ENCODE results near the gene PSMG3.

PSMG3 gene

GRCh38 chr7:1578513-1578912 is 8.7 kb upstream of the PSMG3 start:
- no peak for FAIRE-seq

GRCh38 chr7:1576521-1577253 is 6.9 kb upstream of the PSMG3 start:
- no peak for FAIRE-seq

GRCh38 chr7:1575809-1576208 is 6.0 kb upstream of the PSMG3 start:
- FAIRE-seq = no peak

GRCh38 chr7:1572111-1572822 is 2.4 kb upstream of the PSMG3 start:
- FAIRE-seq = no peak

- no peak for FAIRE-seq
Measured at GRCh38 chr7:1569440-1569832, 396 bp downstream of the PSMG3 start.

- no peak for FAIRE-seq
Measured at GRCh38 chr7:1569016-1569415, 816 bp downstream of the PSMG3 start.

- FAIRE-seq = no peak
Measured at GRCh38 chr7:1567896-1568510, 1.8 kb downstream of the PSMG3 start.

GRCh38 chr7:1567049-1567771 is 2.6 kb downstream of the PSMG3 start:
- no peak for FAIRE-seq

- no peak for FAIRE-seq
Measured at GRCh38 chr7:1566687-1567048, 3.2 kb downstream of the PSMG3 start.

GRCh38 chr7:1564603-1565022 is 5.2 kb downstream of the PSMG3 start:
- FAIRE-seq = no peak

- FAIRE-seq = no peak
Measured at GRCh38 chr7:1563981-1564602, 5.7 kb downstream of the PSMG3 start.

- no peak for FAIRE-seq
Measured at GRCh38 chr7:1562597-1563051, 7.2 kb downstream of the PSMG3 start.

GRCh38 chr7:1562116-1562515 is 7.7 kb downstream of the PSMG3 start:
- FAIRE-seq = no peak

- FAIRE-seq = no peak
Measured at GRCh38 chr7:1561036-1561940, 8.5 kb downstream of the PSMG3 start.

GRCh38 chr7:1560620-1561031 is 9.2 kb downstream of the PSMG3 start:
- no peak for FAIRE-seq

GRCh38 chr7:1559626-1560590 is 9.9 kb downstream of the PSMG3 start:
- no peak for FAIRE-seq

- FAIRE-seq = no peak
Measured at GRCh38 chr7:1558841-1559625, 10.8 kb downstream of the PSMG3 start.

GRCh38 chr7:1558181-1558811 is 11.5 kb downstream of the PSMG3 start:
- FAIRE-seq = no peak

- no peak for FAIRE-seq
Measured at GRCh38 chr7:1557771-1558170, 12.1 kb downstream of the PSMG3 start.

Measured in G401.6 (cell line).